ENCODE measurements around the gene ASAP2. TPM values are rescaled to one million over a fixed set of nuclear protein-coding genes. Genes with fewer than 3 reads are reported as not detected.

ASAP2 gene
- total and polyA plus RNA-seq, 5 donors = 9.2 to 19.7 (median 15.2) TPM

DNA sequence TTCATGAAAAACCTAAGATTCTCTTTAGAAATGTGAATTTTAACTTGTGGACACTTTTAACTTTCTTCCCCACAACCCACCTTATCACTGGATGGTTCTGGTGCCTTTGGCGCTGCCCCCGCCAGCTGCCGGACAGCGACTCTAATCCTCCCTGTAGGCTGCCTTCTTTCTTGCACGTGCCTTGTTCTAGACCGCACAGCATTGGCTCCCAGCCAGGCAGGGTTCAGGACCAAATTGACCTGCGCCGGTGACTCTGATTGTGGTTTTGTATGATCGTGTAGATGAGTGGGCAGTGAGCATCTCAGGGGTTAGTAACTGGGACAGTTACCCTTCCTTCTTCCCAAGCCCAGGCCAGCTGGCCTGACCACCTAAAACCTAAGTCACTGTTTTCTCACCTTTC, 106.8 kb downstream of the ASAP2 start:
- Histone ChIP-seq H3K9me3 (ENCODE audit: control insufficient read depth, low read length) (no peaks in the 10 kb centered on the region), H3K27me3 (ENCODE audit: control insufficient read depth, insufficient read depth) (no peaks in the 10 kb centered on the region), H3K4me1 (ENCODE audit: control insufficient read depth, insufficient read depth, low read length) (peaks cover 4% of the 10 kb centered on the region), H3K27ac (ENCODE audit: low read length) (no peak overlapping the region), H3K4me3 (ENCODE audit: low read length) (no peak overlapping the region)
- 84% methylated on average over 9 of the region's 9 CpGs for WGBS
- ATAC-seq = no peak
- DNase-seq = no peak
- intact Hi-C loops (cut with DNase I) = no loop called here

GRCh38 chr2:9315280-9315847, 108.8 kb downstream of the ASAP2 start:
- intact Hi-C loops (cut with DNase I) = no loop called here

DNA sequence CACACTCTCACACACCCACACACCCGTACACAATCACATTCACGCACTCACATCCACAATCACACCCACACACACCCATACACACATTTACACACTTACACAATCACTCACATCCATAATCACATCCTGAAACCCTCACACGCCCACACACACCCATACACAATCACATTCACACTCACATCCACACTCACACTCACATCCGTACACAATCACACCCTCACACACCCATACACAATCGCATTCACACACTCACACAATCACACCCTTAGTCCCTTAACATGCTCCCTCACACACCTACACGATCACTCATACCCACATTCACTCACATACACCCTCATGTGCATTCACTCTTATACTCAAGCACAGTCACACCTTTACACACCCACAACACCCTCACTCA, 110.9 kb downstream of the ASAP2 start:
- WGBS = 92% methylated on average over 6 of the region's 6 CpGs
- no peak for DNase-seq
- Histone ChIP-seq H3K4me1 (ENCODE audit: control insufficient read depth, insufficient read depth, low read length) (peaks cover 8% of the 10 kb centered on the region), H3K9me3 (ENCODE audit: control insufficient read depth, low read length) (no peaks in the 10 kb centered on the region), H3K4me3 (ENCODE audit: low read length) (no peak overlapping the region), H3K27ac (ENCODE audit: low read length) (no peak overlapping the region), H3K27me3 (ENCODE audit: control insufficient read depth, insufficient read depth) (no peaks in the 10 kb centered on the region)
- no peak for ATAC-seq
- intact Hi-C loops (cut with DNase I) = no loop called here

More at GRCh38 chr2:9315280-9315847, 108.8 kb downstream of the ASAP2 start:
- WGBS = 91% methylated on average over 16 of the region's 16 CpGs
- Histone ChIP-seq H3K9me3 (ENCODE audit: control insufficient read depth, low read length) (no peaks in the 10 kb centered on the region), H3K4me1 (ENCODE audit: control insufficient read depth, insufficient read depth, low read length) (peaks cover 8% of the 10 kb centered on the region), H3K27me3 (ENCODE audit: control insufficient read depth, insufficient read depth) (no peaks in the 10 kb centered on the region), H3K4me3 (ENCODE audit: low read length) (no peak overlapping the region), H3K27ac (ENCODE audit: low read length) (no peak overlapping the region)
- no peak for DNase-seq
- no peak for ATAC-seq

DNA sequence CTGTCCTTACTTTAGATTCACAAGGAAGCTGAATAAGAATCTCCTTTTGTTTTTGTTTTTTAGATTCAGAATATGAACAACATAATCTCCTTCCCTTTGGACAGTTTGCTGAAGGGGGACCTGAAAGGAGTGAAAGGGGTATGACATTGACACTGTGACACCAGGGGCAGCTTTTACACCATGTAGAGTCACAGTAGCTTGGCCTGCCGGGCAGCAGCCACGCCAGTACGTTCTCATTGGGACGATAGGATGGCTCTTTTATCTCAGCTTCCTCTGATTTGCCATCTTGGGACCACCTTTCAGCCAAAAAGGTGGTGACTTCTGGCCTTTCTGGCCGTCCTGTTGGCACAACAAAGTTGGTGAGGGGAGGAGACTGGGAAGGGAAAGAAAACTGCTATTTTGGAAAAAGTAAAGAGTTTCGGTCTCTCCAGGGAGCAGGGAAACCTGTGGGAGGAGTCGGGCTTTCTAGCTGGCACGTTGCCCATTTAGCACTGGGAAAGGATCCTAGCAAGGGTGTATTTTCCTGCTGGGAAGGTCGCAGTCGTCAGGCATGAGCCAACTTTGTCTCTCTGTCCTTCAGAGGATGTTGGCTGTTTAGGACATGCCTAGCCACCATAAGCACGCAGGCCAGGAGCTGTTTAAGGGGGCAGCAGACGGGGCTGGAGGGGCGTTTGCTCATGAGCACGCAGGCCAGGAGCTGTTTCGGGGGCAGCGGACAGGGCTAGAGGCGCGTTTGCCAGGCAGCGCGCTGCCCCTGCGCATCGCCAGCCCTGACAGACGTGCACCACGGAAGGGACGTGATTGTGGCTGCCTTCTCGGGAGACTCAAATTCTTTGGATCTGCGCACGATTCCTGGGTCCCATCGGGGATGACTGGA, 112.1 kb downstream of the ASAP2 start:
- 57% methylated on average over 29 of the region's 29 CpGs for WGBS
- no peaks in the 10 kb centered on the region for H3K27me3 ChIP-seq (ENCODE audit: control insufficient read depth, insufficient read depth)
- peak; percentile 85 to 92 for ATAC-seq
- DNase-seq = peak; percentile 81 to 86 (median 83)
- intact Hi-C loops (cut with DNase I) = no loop called here
- H3K4me1 ChIP-seq (ENCODE audit: control insufficient read depth, insufficient read depth, low read length) = peaks cover 8% of the 10 kb centered on the region
- no peaks in the 10 kb centered on the region for H3K9me3 ChIP-seq (ENCODE audit: control insufficient read depth, low read length)
- H3K27ac ChIP-seq (ENCODE audit: low read length) = peak overlapping the region; percentile 60
- H3K4me3 ChIP-seq (ENCODE audit: low read length) = no peak overlapping the region

GRCh38 chr2:9319338-9319715, 112.7 kb downstream of the ASAP2 start:
- peak; percentile 21 to 37 for ATAC-seq

DNA sequence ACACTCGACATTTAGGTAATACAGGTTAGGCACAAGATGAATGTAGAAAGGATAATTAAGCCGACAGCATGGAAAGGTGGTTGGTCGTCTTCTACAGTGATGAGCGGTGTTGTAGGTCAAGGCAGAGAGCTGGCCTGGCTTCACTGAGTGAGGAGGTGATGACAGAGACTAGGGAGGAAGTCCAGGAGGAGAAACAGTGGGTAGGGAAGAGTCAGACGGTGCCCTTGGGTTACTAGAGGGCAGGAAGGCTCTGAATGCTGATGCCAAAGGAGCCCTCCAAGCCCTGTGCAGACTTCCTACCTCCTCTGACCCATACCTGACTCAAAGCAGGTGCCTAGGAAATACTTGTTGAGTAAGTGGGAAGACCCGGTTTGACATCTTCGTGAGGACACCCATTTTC, 116.0 kb downstream of the ASAP2 start:
- 91% methylated on average over 7 of the region's 7 CpGs for WGBS
- DNase-seq = no peak
- Histone ChIP-seq H3K9me3 (ENCODE audit: control insufficient read depth, low read length) (no peaks in the 10 kb centered on the region), H3K27ac (ENCODE audit: low read length) (no peak overlapping the region), H3K4me1 (ENCODE audit: control insufficient read depth, insufficient read depth, low read length) (peaks cover 8% of the 10 kb centered on the region), H3K4me3 (ENCODE audit: low read length) (no peak overlapping the region), H3K27me3 (ENCODE audit: control insufficient read depth, insufficient read depth) (no peaks in the 10 kb centered on the region)
- intact Hi-C loops (cut with DNase I) = loop anchor here in 1 of 4 donors (10.0 kb wide), 1 partner anchor 118 kb away; the partner anchor contains the start of gene ASAP2
- no peak for ATAC-seq

More at GRCh38 chr2:9319338-9319715, 112.7 kb downstream of the ASAP2 start:
- no peaks in the 10 kb centered on the region for H3K9me3 ChIP-seq (ENCODE audit: control insufficient read depth, low read length)
- H3K27ac ChIP-seq (ENCODE audit: low read length) = peak overlapping the region; percentile 5
- no peaks in the 10 kb centered on the region for H3K27me3 ChIP-seq (ENCODE audit: control insufficient read depth, insufficient read depth)
- 89% methylated on average over 8 of the region's 8 CpGs for WGBS
- intact Hi-C loops (cut with DNase I) = no loop called here
- DNase-seq = no peak
- no peak overlapping the region for H3K4me3 ChIP-seq (ENCODE audit: low read length)
- H3K4me1 ChIP-seq (ENCODE audit: control insufficient read depth, insufficient read depth, low read length) = peaks cover 8% of the 10 kb centered on the region

GRCh38 chr2:9325428-9325827, 118.8 kb downstream of the ASAP2 start:
- intact Hi-C loops (cut with DNase I) = loop anchor here in 1 of 4 donors (10.0 kb wide), 1 partner anchor 121 kb away; the partner anchor contains the start of gene ASAP2
- Histone ChIP-seq H3K27ac (ENCODE audit: low read length) (no peak overlapping the region), H3K4me1 (ENCODE audit: control insufficient read depth, insufficient read depth, low read length) (peaks cover 3% of the 10 kb centered on the region), H3K9me3 (ENCODE audit: control insufficient read depth, low read length) (no peaks in the 10 kb centered on the region), H3K4me3 (ENCODE audit: low read length) (no peak overlapping the region), H3K27me3 (ENCODE audit: control insufficient read depth, insufficient read depth) (no peaks in the 10 kb centered on the region)
- ATAC-seq (no peak), DNase-seq (no peak)
- 82% methylated on average over 3 of the region's 3 CpGs for WGBS

DNA sequence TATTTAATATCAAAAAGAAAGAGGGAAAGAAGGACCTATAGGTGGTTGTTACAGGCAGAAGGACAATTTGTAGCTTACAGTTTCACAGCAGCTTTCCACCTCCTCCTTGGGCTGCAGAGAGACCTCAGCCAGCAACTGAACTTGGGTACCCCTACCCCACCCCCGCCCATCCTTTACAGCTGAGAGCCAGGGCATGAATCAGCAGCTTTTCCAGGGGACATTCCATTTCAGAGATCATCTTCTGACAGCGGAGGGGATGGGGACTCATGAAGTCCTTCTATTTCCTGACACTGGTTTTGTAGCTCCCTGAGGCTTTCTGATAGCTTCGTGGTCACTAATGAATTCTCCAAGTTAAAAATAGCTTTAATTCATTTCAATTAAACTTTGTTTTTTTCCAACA, 120.4 kb downstream of the ASAP2 start:
- no peak overlapping the region for H3K4me3 ChIP-seq (ENCODE audit: low read length)
- ATAC-seq (no peak), DNase-seq (no peak)
- peaks cover 6% of the 10 kb centered on the region for H3K4me1 ChIP-seq (ENCODE audit: control insufficient read depth, insufficient read depth, low read length)
- intact Hi-C loops (cut with DNase I) = loop anchor here in 1 of 4 donors (10.0 kb wide), 1 partner anchor 122 kb away; the partner anchor contains the start of gene ASAP2
- no peaks in the 10 kb centered on the region for H3K9me3 ChIP-seq (ENCODE audit: control insufficient read depth, low read length)
- WGBS = 48% methylated on average over 3 of the region's 3 CpGs
- no peak overlapping the region for H3K27ac ChIP-seq (ENCODE audit: low read length)
- H3K27me3 ChIP-seq (ENCODE audit: control insufficient read depth, insufficient read depth) = no peaks in the 10 kb centered on the region

DNA sequence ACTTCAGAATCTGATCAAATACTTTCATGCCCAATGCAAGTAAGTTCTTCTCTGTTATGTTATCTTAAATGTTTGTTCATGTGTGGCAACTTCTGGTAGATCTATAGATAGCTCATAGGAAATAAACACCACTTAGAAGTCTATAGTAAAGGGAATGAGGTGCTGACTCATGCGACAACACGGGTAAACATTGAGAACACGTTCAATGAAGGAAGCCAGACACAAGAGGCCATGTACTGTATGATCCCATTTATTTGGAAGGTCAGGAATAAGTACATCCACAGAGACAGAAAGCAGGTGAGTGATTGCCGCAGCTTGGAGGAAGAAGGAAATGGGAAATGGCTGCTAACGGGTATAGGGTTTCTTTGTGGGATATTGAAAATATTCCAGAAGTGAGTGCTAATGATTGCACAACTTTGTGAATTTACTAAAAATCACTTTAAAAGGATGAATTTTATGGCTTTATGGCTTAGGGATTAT, 121.3 kb downstream of the ASAP2 start:
- no peak overlapping the region for H3K27ac ChIP-seq (ENCODE audit: low read length)

GRCh38 chr2:9328931-9329330, 122.3 kb downstream of the ASAP2 start:
- Histone ChIP-seq H3K27ac (ENCODE audit: low read length) (peak overlapping the region; percentile 24), H3K27me3 (ENCODE audit: control insufficient read depth, insufficient read depth) (no peaks in the 10 kb centered on the region), H3K4me3 (ENCODE audit: low read length) (no peak overlapping the region), H3K9me3 (ENCODE audit: control insufficient read depth, low read length) (no peaks in the 10 kb centered on the region), H3K4me1 (ENCODE audit: control insufficient read depth, insufficient read depth, low read length) (peaks cover 6% of the 10 kb centered on the region)
- DNase-seq (no peak), ATAC-seq (no peak)
- WGBS = 58% methylated on average over 5 of the region's 5 CpGs
- intact Hi-C loops (cut with DNase I) = loop anchor here in 1 of 4 donors (10.0 kb wide), 1 partner anchor 124 kb away; the partner anchor contains the start of gene ASAP2

More for the DNA sequence above, 121.3 kb downstream of the ASAP2 start:
- WGBS = 64% methylated on average over 5 of the region's 5 CpGs
- no peaks in the 10 kb centered on the region for H3K27me3 ChIP-seq (ENCODE audit: control insufficient read depth, insufficient read depth)
- DNase-seq (no peak), ATAC-seq (no peak)
- peaks cover 6% of the 10 kb centered on the region for H3K4me1 ChIP-seq (ENCODE audit: control insufficient read depth, insufficient read depth, low read length)
- H3K9me3 ChIP-seq (ENCODE audit: control insufficient read depth, low read length) = no peaks in the 10 kb centered on the region
- H3K4me3 ChIP-seq (ENCODE audit: low read length) = no peak overlapping the region
- intact Hi-C loops (cut with DNase I) = loop anchor here in 1 of 4 donors (10.0 kb wide), 1 partner anchor 123 kb away; the partner anchor contains the start of gene ASAP2

- H3K9me3 ChIP-seq (ENCODE audit: control insufficient read depth, low read length) = no peaks in the 10 kb centered on the region
- H3K27ac ChIP-seq (ENCODE audit: low read length) = no peak overlapping the region
- WGBS = 77% methylated on average over 5 of the region's 5 CpGs
- no peak for ATAC-seq
- H3K4me3 ChIP-seq (ENCODE audit: low read length) = no peak overlapping the region
- peaks cover 6% of the 10 kb centered on the region for H3K4me1 ChIP-seq (ENCODE audit: control insufficient read depth, insufficient read depth, low read length)
- no peak for DNase-seq
- no peaks in the 10 kb centered on the region for H3K27me3 ChIP-seq (ENCODE audit: control insufficient read depth, insufficient read depth)
- intact Hi-C loops (cut with DNase I) = loop anchor here in 1 of 4 donors (10.0 kb wide), 1 partner anchor 125 kb away; the partner anchor contains the start of gene ASAP2
These were observed 122.9 kb downstream of the ASAP2 start for GRCh38 chr2:9329497-9329896.
